Right lobe of liver (tissue), 6 donors: Measurements from ENCODE around the gene MT1X. TPM values are rescaled to one million over a fixed set of nuclear protein-coding genes. Genes with fewer than 3 reads are reported as not detected.
A peak's percentile ranks its signal among the peaks of the same experiment; 100 is the strongest.

Source experiments
- ATAC-seq, 4 donors: fragments of 200-7000 bp; cut with Tn5 transposase; one replicate each; pipeline ENCODE4 v1.9.1; 2020; ENCODE audit warnings: mild to moderate bottlenecking in 4 of 4, moderate library complexity in 4 of 4
- DNase-seq, 3 donors: peaks; one replicate each; pipeline ENCODE4 v3.0.0-alpha.2; 2020
- H3K27ac ChIP-seq, 3 donors: fragments of 200-600 bp; one replicate each; pipeline ENCODE4 v1.8.0; 2022
- H3K27me3 ChIP-seq, 2 donors: fragments of 200-600 bp; one replicate each; pipeline ENCODE4 v1.8.0; 2022
- H3K36me3 ChIP-seq, 4 donors: fragments of 200-600 bp; sonication (generic) in 1 of 4; one replicate each; pipeline versions ENCODE4 v1.5.1 to v1.8.0; 2017 to 2022; ENCODE audit warnings: control low read depth in 1 of 4
- H3K4me1 ChIP-seq, 4 donors: fragments of 200-600 bp; sonication (generic) in 1 of 4; one replicate each; pipeline versions ENCODE4 v1.5.1 to v1.8.0; 2017 to 2022; ENCODE audit warnings: control low read depth in 1 of 4
- H3K4me3 ChIP-seq, 3 donors: fragments of 200-600 bp; one replicate each; pipeline ENCODE4 v1.8.0; 2022
- H3K9me3 ChIP-seq, 4 donors: fragments of 200-600 bp; sonication (generic) in 1 of 4; one replicate each; pipeline versions ENCODE4 v1.5.1 to v1.8.0; 2017 to 2022; ENCODE audit warnings: control low read depth in 1 of 4
- CTCF ChIP-seq, 4 donors: fragments of 200-600 bp in 3 of 4; fragments of 450-650 bp in 1 of 4; IDR thresholded peaks; one replicate each; pipeline versions ENCODE4 v1.5.1 to v1.8.0; 2016 to 2022; ENCODE audit warnings: antibody characterized with exemption in 4 of 4, mild to moderate bottlenecking in 2 of 4
- POLR2A ChIP-seq: fragments of 450-650 bp; IDR thresholded peaks from one replicate; pipeline ENCODE4 v1.6.1; 2017; ENCODE audit warnings: antibody characterized with exemption, mild to moderate bottlenecking
- WGBS: methylation state at CpG from one replicate; pipeline ENCODE4 v1.1.6; 2018; ENCODE audit warnings: low coverage, low lambda C conversion rate; ENCODE audit not compliant: insufficient coverage; ENCODE audit errors: missing lambda C conversion rate; 5-methylcytosine and 5-hydroxymethylcytosine counted together
- intact Hi-C, 2 donors: fragments of 100-400 bp; cut with DNase I; formaldehyde crosslinking; loops; one replicate each; pipeline versions ENCODE4 v1.11.2 to v1.14.1; 2022
- total RNA-seq, 6 experiments: library from RNA; depleted of rRNA in 2 of 6; stranded (reverse); fragments of >200 nt in 2 of 6; fragmentation: NEBNext Ultra II Directional in 3 of 6; extraction: Animal tissue kit (Norgen Biotek cat#: 25700) in 3 of 6; gene quantifications; one replicate each; pipeline versions ENCODE4 v1.1.0 to v1.2.4, GENCODE V29; 2016 to 2023
- donor health status: DM: no; HTN: yes; CAD: no.
- donor health status: DM: no; HTN: no; CAD: no.
- donor health status: DM: no; HTN: no; CAD: no.
- donor health status: DM: no; HTN: yes; CAD: no.
- donor health status: DM: no; HTN: yes; CAD: no.

The MT1X gene
- total RNA-seq, 6 experiments from 2014 or later: 808 to 2,440 (median 1,620) TPM

GRCh38 chr16:56726283-56726682 is 44.0 kb downstream of the MT1X start:
- Histone ChIP-seq H3K9me3 (no peaks in the 10 kb centered on the region), H3K27me3 (no peaks in the 10 kb centered on the region), H3K36me3 (no peaks in the 10 kb centered on the region), H3K27ac (no peak overlapping the region), H3K4me1 (peaks cover 0 to 16% (median 0%) of the 10 kb centered on the region in 4 donors), H3K4me3 (no peak overlapping the region)
- DNase-seq (no peak), ATAC-seq (no peak)
- intact Hi-C loops: no loop called here
- 78% methylated on average over 1 of the region's 2 CpGs for WGBS
- TF ChIP-seq CTCF (IDR thresholded peaks at IDR 0.05) (no peak), POLR2A (no peak)

GRCh38 chr16:56726926-56727325 is 44.7 kb downstream of the MT1X start:
- ATAC-seq (no peak), DNase-seq (no peak)
- 94% methylated on average over 3 of the region's 6 CpGs for WGBS
- H3K4me1 ChIP-seq: peaks cover 0 to 16% (median 0%) of the 10 kb centered on the region in 4 donors
- H3K27me3 ChIP-seq: no peaks in the 10 kb centered on the region
- no peaks in the 10 kb centered on the region for H3K9me3 ChIP-seq
- no peak for TF ChIP-seq CTCF (IDR thresholded peaks at IDR 0.05)
- TF ChIP-seq POLR2A: no peak
- intact Hi-C loops: no loop called here
- no peak overlapping the region for H3K4me3 ChIP-seq
- H3K27ac ChIP-seq: no peak overlapping the region
- no peaks in the 10 kb centered on the region for H3K36me3 ChIP-seq

GRCh38 chr16:56728027-56728426 is 45.8 kb downstream of the MT1X start:
- intact Hi-C loops: no loop called here
- WGBS: 75% methylated on average over 1 of the region's 1 CpG
- H3K27ac ChIP-seq: no peak overlapping the region

GRCh38 chr16:56728980-56729734 is 46.9 kb downstream of the MT1X start:
- ATAC-seq: peak; percentile 5 to 25 (median 9)
- DNase-seq: no peak
- H3K9me3 ChIP-seq: no peaks in the 10 kb centered on the region
- no peaks in the 10 kb centered on the region for H3K27me3 ChIP-seq
- TF ChIP-seq POLR2A (no peak), CTCF (IDR thresholded peaks at IDR 0.05) (no peak)
- H3K27ac ChIP-seq: peak overlapping the region; percentile 55 to 63 (median 61)
- H3K4me3 ChIP-seq: peak overlapping the region; percentile 90 to 91 (median 90)
- H3K36me3 ChIP-seq: no peaks in the 10 kb centered on the region
- H3K4me1 ChIP-seq: peaks cover 0 to 16% (median 0%) of the 10 kb centered on the region in 4 donors
- 44% methylated on average over 7 of the region's 8 CpGs for WGBS
- intact Hi-C loops: no loop called here

More at GRCh38 chr16:56728027-56728426, 45.8 kb downstream of the MT1X start:
- peaks cover 0 to 16% (median 0%) of the 10 kb centered on the region in 4 donors for H3K4me1 ChIP-seq
- no peaks in the 10 kb centered on the region for H3K27me3 ChIP-seq
- TF ChIP-seq POLR2A: no peak
- no peak for TF ChIP-seq CTCF (IDR thresholded peaks at IDR 0.05)
- no peaks in the 10 kb centered on the region for H3K36me3 ChIP-seq
- ATAC-seq (no peak), DNase-seq (no peak)
- no peaks in the 10 kb centered on the region for H3K9me3 ChIP-seq
- no peak overlapping the region for H3K4me3 ChIP-seq
